ENCODE data around the gene ANKRD11. TPM values are rescaled to one million over a fixed set of nuclear protein-coding genes. Genes with fewer than 3 reads are reported as not detected.
A peak's percentile ranks its signal among the peaks of the same experiment; 100 is the strongest.

Gene ANKRD11
- total and polyA plus RNA-seq, 9 donors: 52.1 to 188 (median 109) TPM

GRCh38 chr16:89510526-89510925 lies 20.2 kb upstream of the ANKRD11 start:
- TF ChIP-seq POLR2A (IDR thresholded peaks at IDR 0.05): no peak
- no peak for TF ChIP-seq EP300 (IDR thresholded peaks at IDR 0.05)
- no peak for TF ChIP-seq CTCF (IDR thresholded peaks at IDR 0.05)
- Histone ChIP-seq H3K27me3 (no peaks in the 10 kb centered on the region), H3K4me1 (ENCODE audit: insufficient read depth) (peaks cover 10% of the 10 kb centered on the region), H3K9me3 (no peaks in the 10 kb centered on the region), H3K4me3 (no peak overlapping the region), H3K36me3 (no peaks in the 10 kb centered on the region), H3K27ac (no peak overlapping the region)
- 73 to 76% (median 75%) methylated on average over 9 of the region's 9 CpGs for WGBS, 3 donors
- no peak for DNase-seq
- intact Hi-C loops (cut with DNase I): no loop called here

- Histone ChIP-seq H3K9me3 (no peaks in the 10 kb centered on the region), H3K4me1 (ENCODE audit: insufficient read depth) (peaks cover 13% of the 10 kb centered on the region), H3K27ac (peak within 1 kb of the TSS; percentile 56 to 93), H3K36me3 (no peaks in the 10 kb centered on the region), H3K4me3 (peak within 1 kb of the TSS; percentile 83), H3K27me3 (no peaks in the 10 kb centered on the region)
- intact Hi-C loops (cut with DNase I): loop anchor here in 3 of 4 donors (2.0 to 5.0 kb wide), 2 partner anchors 176 to 261 kb away; no protein-coding TSS in a partner anchor
- peak; percentile 81 to 94 (median 88) for DNase-seq
- 0 to 1% (median 0%) methylated on average over 45 to 90 of the region's 90 CpGs for WGBS, 3 donors
- peak; percentile 80 for TF ChIP-seq POLR2A (IDR thresholded peaks at IDR 0.05)
- peak in 2 of 3 donors; percentile 14 to 23 for TF ChIP-seq CTCF (IDR thresholded peaks at IDR 0.05)
- no peak for TF ChIP-seq EP300 (IDR thresholded peaks at IDR 0.05)
Observed at GRCh38 chr16:89507834-89508590, 17.7 kb upstream of the ANKRD11 start, which contains the start of gene SPG7. SPG7 (plus strand) TSS chr16:89508403; CDS start chr16:89508418, 15 bp downstream.

- no peak for DNase-seq
- Histone ChIP-seq H3K27ac (peak overlapping the region; percentile 56 to 93), H3K9me3 (no peaks in the 10 kb centered on the region), H3K4me3 (peak overlapping the region; percentile 83), H3K4me1 (ENCODE audit: insufficient read depth) (peaks cover 14% of the 10 kb centered on the region), H3K27me3 (no peaks in the 10 kb centered on the region), H3K36me3 (no peaks in the 10 kb centered on the region)
- 4 to 7% (median 7%) methylated on average over 23 to 42 of the region's 42 CpGs for WGBS, 3 donors
- intact Hi-C loops (cut with DNase I): loop anchor here in 3 of 4 donors (2.0 to 5.0 kb wide), 2 partner anchors 175 to 261 kb away; no protein-coding TSS in a partner anchor
- no peak for TF ChIP-seq EP300 (IDR thresholded peaks at IDR 0.05)
Observed at GRCh38 chr16:89507214-89507833, 17.0 kb upstream of the ANKRD11 start.

- peak in 1 of 5 donors; percentile 52 for DNase-seq
- WGBS, 3 donors: 11 to 18% (median 17%) methylated on average over 15 of the region's 15 CpGs
- H3K9me3 ChIP-seq: no peaks in the 10 kb centered on the region
- intact Hi-C loops (cut with DNase I): loop anchor here in 3 of 4 donors (2.0 to 5.0 kb wide), 2 partner anchors 174 to 260 kb away; no protein-coding TSS in a partner anchor
- peaks cover 15% of the 10 kb centered on the region for H3K4me1 ChIP-seq (ENCODE audit: insufficient read depth)
- TF ChIP-seq CTCF (IDR thresholded peaks at IDR 0.05): no peak
- TF ChIP-seq EP300 (IDR thresholded peaks at IDR 0.05): no peak
- no peak for TF ChIP-seq POLR2A (IDR thresholded peaks at IDR 0.05)
- H3K36me3 ChIP-seq: no peaks in the 10 kb centered on the region
- H3K27ac ChIP-seq: peak overlapping the region; percentile 41 to 93
- H3K27me3 ChIP-seq: no peaks in the 10 kb centered on the region
- no peak overlapping the region for H3K4me3 ChIP-seq
Observed at GRCh38 chr16:89506791-89507191, 16.4 kb upstream of the ANKRD11 start.
